Measurements from ENCODE around the gene APOL2.

- TF ChIP-seq SIN3A (IDR thresholded peaks at IDR 0.05; ENCODE audit: low read depth, low read length) (no peak), CTCF (IDR thresholded peaks at IDR 0.05 in 2 of 3, conservative IDR thresholded peaks at IDR 0.05 in 1 of 3; ENCODE audit: control insufficient read depth in 2 of 3, extremely low read depth in 1 of 3, insufficient read depth in 1 of 3, low read depth in 3 of 3, low read length in 3 of 3) (no peak), POLR2AphosphoS5 (IDR thresholded peaks at IDR 0.05; ENCODE audit: low read length) (no peak), SUPT20H (IDR thresholded peaks at IDR 0.05; ENCODE audit: borderline replicate concordance, control insufficient read depth, low read depth, low read length) (no peak), CBX5 (IDR thresholded peaks at IDR 0.05; ENCODE audit: low read depth) (no peak), EP300 (IDR thresholded peaks at IDR 0.05; ENCODE audit: borderline replicate concordance in 1 of 2, control insufficient read depth in 1 of 2, low read depth in 2 of 2, low read length in 2 of 2) (no peak), MYC (IDR thresholded peaks at IDR 0.05; ENCODE audit: insufficient read depth, insufficient read length, insufficient replicate concordance, low read length, severe bottlenecking) (no peak)
These were observed 18.0 kb upstream of the APOL2 start for GRCh38 chr22:36257308-36257707.
